HG02588 (cell line): ENCODE results near the gene ZNF772.

ENCODE experiments used
- ATAC-seq: cut with Tn5 transposase; IDR thresholded peaks from one replicate; pipeline ENCODE4 v1.9.1; 2021; ENCODE audit warnings: mild to moderate bottlenecking, moderate library complexity; ENCODE audit not compliant: unreplicated experiment

The ZNF772 gene

DNA sequence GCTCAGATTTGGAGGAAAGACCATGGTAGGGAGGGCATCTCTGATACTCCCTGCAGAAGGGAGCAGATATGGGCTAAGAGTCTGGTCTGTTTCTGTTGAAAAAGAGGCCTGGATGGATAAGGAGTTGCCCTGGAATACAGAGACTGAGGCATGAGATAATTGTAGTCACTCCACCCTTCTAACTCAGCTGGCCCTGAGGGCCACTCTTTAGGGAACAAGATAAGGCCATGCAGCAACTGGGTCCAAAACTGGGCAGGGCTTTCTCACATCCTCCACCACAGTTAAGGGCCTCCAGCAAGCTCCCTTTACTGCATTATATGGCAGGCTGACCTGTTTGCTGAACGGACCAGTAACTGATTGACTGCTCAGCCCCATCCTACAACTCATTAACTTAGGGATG lies 40.9 kb downstream of the ZNF772 start:
- ATAC-seq: no peak

DNA sequence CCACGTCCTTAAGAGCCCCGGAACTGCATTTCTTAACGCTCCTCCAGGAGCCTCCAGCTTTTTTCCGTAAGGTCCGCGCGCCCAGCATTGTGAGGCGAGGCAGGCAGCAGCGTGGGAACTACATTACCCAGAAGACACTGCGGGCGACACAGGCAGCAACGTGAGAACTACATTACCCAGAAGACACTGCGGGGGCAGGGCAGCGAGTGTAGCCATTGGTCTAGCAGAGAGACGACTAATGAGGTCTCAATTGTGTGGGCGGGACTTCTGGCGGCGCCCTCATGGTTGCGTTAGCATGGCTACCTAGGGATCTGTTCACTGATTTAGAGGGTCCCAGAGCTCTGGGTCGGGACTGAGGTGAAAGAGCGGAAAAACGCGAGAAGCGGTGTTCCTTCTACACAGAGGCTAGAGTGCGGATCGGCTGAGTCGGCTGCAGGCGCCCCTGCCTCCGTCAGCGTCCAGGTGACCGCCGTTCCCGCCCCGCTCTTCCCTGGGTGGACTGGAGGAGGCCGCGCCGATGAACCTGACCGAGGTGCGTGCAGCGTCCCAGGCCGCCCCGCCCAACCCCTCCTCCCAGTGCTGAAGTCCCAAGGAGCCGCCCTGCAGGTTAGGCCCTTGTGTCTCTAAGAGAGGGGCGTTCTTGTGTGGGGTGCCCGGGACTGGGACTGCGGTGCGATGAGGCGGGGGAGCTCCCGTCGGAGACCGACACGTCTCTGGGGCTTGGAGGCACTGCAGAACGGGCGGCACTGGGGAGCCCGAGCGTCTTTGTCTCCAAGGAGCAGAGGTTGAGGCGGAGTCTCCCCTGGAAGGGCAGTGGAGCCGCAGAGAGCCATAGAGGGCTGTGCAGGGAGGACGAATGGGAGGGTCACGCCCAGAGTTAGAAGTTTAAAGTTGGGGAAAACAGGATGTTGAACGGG lies 42.0 kb downstream of the ZNF772 start, which contains the start of gene ZNF749:
TSS of gene ZNF749 (plus strand) at position 264 of the 917 bp plus-strand sequence. CDS start at position 518, 254 bp downstream.
- ATAC-seq: peak; percentile 96

GRCh38 chr19:57434386-57435061 lies 42.8 kb downstream of the ZNF772 start:
- ATAC-seq: peak; percentile 9

DNA sequence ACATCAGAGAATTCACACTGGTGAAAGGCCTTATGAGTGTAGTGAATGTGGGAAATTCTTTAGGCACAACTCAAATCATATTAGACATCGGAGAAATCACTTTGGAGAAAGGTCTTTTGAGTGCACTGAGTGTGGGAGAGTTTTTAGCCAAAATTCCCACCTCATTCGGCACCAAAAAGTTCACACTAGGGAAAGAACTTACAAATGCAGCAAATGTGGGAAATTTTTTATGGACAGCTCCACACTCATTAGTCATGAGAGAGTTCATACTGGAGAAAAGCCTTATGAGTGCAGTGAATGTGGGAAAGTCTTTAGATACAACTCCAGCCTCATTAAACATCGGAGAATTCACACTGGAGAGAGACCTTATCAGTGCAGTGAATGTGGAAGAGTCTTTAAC lies 56.3 kb downstream of the ZNF772 start:
- no peak for ATAC-seq

- no peak for ATAC-seq
Observed at GRCh38 chr19:57419439-57419838, 57.9 kb downstream of the ZNF772 start.
